NCI-H345 (cell line): Measurements from ENCODE around the gene CNST.
"Not testable (repeated sequence)": the region's sequence is repeated elsewhere in the genome, so short reads cannot be mapped to it uniquely, and the experiment has no call there.

Source experiments
- DNase-seq: peaks from one replicate; lab custom pipeline; 2025; lab: John Stamatoyannopoulos, UW

CNST gene

DNA sequence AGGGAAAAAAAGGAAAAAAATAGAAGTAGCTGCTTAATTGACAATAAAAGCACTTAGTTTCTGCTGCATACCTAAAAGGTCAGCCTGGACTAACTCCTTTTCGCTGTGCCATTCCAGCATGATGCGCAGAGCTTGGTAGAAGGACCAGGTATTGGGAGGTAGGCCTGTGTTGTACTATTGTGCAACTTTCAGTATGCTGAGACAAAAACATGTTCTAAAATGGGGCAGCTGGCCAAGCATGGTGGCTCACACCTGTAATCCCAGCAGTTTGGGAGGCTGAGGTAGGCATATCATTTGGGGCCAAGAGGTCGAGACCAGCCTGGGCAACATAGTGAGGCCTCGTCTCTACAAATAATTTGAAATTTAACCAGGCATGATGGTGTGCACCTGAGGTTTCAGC is 142.9 kb downstream of the CNST start:
- no peak for DNase-seq

- no peak for DNase-seq
Observed at GRCh38 chr1:246709835-246710234, 143.6 kb downstream of the CNST start.

DNA sequence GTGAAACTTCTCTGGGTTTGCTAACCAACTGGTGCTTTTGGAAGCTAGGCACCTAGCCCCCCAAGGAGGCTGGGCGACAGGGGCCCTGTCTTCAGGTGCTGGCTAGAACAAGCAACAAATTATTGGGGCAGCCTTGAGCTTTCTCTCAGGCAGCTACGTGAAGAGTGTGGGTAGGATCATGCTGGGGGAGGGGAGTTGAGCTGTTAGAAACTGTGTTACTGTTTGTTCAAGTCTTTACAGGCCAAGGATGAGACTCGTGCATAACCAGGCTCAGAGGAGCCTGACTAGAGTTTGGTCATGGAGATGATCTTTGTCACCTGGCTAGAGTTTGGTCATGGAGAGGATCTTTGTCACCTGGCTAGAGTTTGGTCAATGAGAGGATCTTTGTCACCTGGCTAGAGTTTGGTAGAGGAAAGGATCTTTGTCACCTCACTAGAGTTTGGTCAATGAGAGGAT is 145.3 kb downstream of the CNST start:
- no peak for DNase-seq

GRCh38 chr1:246712428-246712827 is 146.2 kb downstream of the CNST start:
- not testable (repeated sequence) for DNase-seq
